NCI-H510A (cell line): ENCODE data around the gene FAM83B.
"Not testable (repeated sequence)": the region's sequence is repeated elsewhere in the genome, so short reads cannot be mapped to it uniquely, and the experiment has no call there.

Source experiments
- DNase-seq: peaks from one replicate; lab custom pipeline; 2025; lab: John Stamatoyannopoulos, UW

Gene FAM83B

DNA sequence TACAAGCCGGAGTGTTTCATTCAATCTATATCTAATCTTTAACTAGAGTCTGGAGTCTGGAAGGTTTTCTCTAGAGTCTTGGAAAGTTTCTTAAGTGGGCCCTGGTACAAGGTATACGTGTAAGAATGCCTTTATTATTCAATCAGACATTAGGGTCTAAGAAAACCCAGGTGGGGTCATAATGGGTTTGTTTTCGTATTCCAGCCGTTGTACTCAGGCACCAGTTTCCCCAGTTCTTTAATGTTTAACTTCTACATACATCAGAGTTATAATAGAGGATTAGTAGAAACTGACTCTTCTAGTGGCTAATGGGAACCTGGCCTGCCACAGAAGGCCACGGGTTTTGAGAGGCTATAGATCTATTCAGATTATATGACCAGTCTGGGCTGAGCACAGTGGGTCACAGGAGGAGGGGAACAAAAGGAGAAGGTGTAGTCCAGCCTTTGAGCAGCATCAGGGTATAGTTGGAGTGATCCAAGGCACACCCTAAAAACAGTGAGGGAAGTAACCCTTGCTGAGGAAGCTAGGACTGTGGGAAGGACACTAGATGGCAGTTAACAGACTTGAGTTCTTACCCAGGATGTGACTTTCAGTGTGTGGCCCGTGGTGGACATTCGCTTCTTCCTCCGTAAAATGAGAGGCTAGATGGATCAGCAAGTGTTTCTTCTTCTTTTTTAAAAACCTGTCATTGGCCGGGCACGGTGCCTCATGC, 15.5 kb downstream of the FAM83B start:
- no peak for DNase-seq

DNA sequence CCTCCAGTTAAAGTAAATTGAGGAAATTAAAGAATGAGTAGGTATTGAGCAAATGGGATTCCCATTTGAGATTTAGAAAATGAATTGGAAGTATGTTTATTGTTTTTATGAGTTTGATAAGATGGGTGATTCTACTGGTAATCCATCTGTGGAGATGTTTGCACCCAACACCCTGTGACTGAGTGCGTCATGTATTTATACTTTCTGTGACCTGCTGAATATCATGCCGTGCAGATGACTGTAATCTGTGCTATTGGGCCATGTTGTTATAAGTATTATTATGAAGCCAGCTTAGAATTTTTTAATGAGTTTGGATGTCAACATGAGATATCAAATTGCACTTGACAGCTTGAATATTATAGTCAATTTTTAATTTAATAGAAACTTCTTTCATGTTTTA, 17.7 kb downstream of the FAM83B start:
- no peak for DNase-seq

DNA sequence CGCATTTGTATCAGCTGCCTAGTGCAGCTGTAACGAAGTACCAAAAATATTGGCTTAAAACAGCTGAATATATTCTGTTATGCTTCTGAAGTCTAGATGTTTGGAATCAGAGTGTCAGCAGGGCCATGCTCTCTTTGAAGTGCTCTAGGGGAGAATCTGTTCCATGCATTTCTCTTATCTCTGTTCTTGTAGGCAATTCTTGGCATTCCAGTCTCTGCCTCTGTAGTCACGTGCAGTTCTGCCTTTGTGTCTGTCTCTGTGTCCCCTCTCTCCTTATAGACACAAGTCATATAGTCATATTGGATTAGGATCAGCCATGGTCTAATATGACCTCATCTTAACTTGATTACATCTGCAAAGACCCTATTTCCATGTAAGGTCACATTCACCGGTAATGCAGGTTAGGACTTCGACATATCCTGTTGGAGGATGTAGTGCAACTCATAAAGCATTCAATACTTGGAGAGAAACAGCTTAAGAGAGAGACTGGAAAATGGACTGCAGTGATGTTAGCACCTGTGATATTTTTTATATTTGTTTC, 18.6 kb downstream of the FAM83B start:
- DNase-seq: no peak

DNA sequence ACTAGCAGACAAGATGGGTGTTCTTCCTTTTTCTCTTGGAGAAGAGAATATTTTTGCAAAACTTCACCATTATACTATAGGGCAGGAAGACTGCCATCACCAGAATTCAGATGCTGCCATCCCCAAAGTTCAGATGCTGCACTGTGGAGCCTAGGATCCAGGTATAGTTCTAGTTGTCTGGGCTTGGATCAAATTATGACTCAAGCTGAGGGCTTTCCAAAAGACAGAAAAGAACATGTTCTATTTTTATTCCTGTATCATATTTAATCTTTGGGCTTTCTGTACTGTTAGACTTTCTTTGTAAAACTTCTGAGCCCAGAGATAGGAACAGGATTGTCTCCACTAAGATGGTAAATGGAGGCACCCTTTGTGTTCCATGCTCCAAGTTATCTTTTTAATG, 22.0 kb downstream of the FAM83B start:
- no peak for DNase-seq

DNA sequence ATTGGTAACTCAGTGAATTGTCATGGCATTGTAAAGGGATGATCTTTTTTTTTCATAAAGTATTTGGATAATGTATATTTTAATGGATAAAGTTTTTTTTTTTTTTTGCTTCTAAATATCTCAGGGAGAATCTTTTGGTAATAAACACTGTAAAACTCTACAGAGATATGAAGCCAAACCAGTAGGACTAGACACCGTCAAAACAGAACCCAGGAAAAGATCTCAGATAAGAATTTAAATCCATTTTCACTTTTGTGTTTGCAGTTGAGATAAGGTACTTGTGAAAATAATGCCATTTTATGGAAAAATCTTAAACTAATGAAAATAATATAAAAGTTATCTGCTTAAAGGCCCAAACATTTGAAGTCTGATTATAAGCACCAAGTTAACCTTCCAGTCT, 27.0 kb downstream of the FAM83B start:
- no peak for DNase-seq

DNA sequence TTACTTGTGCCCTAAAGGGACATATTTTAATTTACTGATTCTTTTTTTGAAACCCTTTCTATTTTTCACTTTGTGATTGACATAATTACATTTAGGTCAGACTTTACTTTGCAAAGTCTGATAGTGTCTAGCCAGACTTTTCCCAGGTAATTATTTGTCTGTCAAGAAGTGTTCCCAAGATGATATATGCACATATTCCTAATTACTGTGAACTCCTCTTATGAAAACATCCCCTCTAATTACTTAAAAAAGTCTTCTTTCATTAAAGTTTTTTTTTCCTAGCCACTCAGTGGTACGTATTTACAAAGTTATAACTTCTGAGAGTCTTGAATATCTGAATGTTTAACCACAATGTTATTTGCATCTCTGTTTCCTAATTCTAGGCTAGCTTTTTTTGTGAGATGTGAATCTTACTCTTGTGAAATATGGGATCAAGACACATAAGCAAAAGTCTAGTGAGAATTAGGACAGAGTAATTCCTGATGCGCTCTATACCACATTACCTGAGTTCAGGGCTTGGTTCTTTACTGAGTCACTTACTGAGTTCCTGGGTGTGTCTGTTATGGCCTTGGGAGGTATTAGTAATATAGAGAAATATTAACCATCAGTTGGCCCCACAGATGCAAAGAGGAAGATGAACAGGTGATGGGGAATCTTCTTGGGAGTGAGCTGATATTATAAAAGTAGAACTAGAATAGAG, 27.9 kb downstream of the FAM83B start:
- DNase-seq: no peak

DNA sequence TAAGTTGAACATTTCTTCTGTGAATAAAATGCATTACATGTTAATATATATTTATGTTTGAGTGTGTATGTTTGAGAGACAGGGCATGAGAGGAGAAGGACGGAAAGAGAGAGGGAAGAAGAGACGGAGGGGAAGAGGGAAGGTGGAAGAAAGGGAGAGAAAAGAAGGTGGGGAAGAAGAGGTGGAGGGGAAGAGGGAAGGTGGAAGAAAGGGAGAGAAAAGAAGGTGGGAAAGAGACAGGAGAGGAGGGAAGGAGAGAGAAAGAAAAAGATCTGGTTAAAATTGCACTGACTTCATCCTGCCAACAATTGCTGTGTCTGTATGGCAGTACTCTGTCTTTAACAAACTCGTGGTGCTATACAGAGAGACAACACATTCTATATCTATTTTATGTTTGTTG, 29.0 kb downstream of the FAM83B start:
- no peak for DNase-seq

DNA sequence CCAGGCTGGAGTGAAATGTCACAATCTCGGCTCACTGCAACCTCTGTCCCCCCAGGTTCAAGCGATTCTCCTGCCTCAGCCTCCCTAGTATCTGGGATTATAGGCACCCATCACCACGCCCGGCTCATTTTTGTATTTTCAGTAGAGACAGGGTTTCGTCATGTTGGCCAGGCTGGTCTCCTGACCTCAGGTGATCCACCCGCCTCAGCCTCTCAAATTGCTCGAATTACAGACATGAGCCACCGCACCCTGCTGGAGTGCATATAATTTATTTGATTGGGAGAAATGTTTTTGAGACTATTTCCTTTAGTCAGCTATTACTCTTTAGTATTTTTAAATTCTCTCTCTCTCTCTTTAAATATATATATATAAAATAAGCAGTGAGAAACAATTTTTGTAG, 29.8 kb downstream of the FAM83B start:
- DNase-seq: no peak

DNA sequence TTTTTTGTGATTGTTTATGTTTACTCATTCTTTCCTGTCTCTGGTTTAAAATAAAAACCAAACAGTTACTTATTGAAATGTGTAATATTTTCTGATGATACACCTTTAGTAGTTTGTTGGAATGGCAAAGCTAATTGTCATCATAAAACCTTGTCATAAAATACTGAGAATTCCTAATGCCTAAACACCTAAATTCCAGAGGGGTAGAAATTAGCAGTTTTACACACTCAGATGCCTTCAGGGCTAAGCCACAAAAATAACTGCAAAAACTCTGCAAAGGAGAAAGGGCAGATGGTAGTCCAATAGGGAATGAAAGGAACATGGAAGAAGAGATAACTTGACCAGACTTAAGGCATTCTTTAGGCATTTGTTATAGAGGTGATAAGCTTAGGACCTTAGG, 30.3 kb downstream of the FAM83B start:
- DNase-seq: no peak

DNA sequence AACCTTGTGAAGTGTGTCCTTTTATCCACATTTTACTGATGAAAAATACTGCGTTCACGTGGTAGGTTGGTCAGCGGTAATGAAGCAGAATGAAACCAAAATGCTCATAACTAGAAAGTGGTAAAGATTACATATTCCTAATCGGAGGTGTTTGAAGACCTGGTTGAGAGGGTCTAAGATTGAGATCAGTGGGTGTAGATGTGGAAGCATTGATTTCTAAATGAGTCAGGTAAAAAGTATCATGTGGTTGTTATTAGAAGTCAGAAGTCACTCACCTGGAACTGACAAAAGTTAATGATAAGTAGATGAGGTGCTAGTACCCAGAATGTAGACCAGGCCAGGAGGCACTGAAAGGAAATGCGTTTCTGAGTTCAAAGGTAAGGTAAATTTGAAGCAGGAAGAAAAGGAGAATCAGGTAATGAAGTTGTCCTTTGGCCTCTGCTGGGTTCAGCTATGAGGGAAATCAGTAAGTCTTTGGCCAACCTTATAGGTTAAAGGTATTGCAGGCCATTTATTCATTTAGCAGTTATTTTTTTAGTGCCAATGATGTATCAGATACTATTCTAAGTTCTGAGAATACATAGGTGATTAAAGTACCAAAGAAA, 31.2 kb downstream of the FAM83B start:
- no peak for DNase-seq

DNA sequence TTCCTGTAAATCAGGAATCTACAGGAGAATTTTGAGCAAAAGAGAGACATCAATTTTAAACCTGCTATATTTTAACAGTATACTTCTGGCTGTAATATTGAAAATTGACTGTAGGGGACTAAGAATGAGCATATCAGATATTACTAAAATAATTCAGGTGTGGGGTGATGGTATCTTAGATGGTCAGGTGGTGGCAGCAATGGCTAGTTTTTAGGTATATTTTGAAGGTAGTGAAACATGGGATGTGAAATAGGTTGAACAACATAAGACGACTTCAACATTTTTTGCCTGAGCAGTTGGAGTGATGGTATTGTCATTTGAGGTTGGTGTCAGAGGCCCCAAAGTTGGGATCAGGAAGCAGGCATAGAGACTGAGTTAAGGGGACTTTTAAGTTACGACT, 32.1 kb downstream of the FAM83B start:
- DNase-seq: no peak

DNA sequence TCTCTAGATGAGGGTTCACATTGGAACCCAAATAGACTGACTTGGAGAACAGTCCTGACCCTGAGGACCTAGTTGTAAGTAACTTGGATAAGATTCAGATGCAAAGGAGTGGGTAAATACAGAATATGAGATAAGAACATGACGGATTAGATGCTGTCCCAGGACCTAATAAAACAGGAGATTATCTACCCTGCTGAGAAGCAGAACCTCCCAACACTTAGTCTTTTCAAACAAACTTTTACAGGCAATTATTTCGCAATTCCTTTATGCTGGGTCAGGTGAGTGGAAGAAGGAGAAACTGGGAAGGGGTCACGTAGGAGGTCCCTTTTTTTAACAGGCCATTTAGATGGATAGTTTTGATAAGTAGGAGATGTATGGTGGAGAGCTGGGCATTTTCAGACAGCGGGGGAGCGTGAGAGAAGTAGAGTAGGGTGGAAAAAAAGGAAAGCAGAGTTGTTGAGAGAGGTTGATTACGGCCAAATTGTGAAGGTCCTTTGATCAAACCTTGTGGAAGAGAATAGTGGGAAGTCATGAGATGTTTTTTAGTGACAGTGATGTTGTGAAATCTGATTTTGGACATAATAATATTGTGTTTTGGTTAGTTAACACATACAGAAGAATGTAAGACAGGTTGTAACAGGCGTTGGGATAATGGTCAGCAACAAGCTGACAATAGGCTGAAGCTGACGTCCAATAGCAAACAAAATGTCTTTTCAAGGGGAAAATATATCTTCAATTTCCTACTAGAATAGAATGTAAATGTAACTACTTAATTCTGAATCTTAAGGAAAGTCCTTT, 32.8 kb downstream of the FAM83B start:
- DNase-seq: no peak

DNA sequence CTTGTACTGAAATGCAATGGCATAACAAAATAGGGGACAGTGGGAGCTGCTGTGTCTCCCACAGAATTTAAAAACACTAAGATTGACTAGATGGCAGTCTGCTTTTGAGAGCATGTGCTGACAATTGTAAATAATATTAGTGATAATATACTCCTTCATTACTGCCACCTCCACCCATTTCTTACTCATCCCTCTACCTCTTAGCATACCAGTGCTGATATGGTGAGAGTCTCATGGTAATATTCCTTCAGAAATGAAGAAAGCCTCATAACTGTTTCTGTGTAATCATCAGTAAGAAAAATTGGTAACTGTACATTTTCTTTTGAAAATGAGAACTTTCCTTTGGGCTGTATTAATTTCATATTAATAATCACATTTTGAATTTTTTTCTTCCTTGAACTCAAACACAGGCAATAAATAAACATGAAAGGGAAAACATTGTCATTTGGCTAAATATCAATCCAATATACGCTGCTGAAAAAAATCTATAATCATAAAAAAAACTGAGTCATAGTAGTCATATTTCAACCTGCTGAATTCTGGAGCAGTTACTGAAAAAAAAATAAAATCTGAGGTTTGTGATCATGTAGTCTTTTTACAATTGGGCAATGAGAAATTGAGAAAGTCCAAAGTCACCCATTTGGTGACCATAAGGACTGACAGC, 34.6 kb downstream of the FAM83B start:
- no peak for DNase-seq

DNA sequence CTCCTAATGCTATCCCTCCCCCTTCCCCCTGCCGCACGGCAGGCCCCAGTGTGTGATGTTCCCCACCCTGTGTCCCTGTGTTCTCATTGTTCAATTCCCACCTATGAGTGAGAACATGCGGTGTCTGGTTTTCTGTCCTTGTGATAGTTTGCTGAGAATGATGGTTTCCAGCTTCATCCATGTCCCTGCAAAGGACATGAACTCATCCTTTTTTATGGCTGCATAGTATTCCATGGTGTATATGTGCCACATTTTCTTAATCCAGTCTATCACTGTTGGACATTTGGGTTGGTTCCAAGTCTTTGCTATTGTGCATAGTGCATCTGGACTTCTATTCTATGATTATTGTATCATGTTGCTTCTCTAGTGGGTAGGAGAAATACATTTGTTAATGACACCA, 35.3 kb downstream of the FAM83B start:
- not testable (repeated sequence) for DNase-seq

DNA sequence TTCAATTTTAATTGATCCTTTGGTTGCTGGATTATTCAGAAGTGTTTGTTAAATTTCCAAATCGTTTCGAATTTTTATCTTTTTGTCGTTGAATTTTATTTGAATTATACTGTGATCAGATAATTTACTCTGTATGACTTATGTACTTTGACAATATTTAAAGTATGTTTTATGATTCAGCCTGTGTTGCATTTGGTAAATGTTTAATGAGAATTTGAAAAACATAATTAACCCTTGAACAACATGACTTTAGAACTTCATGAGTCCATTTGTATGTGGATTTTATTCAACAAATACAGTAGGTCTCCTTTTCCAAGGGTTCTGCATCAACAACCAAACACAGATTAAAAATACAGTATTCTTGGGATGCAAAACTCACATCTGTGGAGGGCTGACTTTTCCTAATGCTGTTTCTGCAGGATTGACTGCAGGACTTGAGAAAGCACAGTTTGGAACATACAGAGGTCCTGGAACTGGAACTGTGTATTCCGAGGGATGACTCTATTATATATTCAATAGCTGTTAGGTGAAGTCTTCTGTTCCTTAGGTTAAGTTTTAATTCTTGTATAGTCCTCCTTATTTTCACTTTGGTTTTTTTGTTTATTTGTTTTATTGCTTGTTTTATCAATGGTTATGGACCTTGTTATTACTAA, 40.5 kb downstream of the FAM83B start:
- no peak for DNase-seq

DNA sequence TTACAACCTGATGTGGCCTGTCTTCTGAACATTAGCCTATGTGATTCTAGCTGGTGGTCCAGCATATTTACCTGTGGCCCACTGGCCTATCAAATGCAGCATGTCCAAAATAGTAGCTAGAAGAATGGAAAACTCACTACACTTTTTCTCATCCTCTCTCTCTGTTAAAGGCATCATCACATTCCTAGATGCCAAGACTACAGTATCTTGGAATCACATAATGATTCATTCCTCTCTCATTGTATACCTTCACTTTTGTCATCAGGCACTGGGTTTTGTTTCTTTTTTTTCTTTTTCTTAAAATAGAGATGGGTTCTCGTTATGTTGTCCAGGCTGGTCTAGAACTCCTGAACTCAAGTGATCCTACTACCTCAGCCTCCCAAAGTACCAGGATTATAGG, 45.0 kb downstream of the FAM83B start:
- no peak for DNase-seq

DNA sequence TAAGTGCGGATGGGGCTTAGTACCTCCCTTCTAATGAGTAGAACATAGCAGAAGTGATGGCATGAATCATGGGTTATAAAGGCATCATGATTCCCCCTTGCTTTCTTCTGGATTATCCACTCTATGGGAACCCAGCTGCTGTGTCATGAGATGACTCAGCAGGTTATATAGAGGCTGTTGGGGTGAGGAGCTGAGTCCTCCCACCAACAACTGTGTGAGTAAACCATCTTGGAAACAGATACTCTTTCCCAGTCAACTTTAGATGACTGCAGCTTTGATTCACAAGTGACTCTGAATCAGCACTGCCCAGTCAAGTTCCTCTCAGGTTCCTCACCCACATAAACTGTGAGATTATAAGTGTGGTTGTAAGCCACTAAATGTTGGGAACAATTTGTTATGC, 46.3 kb downstream of the FAM83B start:
- no peak for DNase-seq

DNA sequence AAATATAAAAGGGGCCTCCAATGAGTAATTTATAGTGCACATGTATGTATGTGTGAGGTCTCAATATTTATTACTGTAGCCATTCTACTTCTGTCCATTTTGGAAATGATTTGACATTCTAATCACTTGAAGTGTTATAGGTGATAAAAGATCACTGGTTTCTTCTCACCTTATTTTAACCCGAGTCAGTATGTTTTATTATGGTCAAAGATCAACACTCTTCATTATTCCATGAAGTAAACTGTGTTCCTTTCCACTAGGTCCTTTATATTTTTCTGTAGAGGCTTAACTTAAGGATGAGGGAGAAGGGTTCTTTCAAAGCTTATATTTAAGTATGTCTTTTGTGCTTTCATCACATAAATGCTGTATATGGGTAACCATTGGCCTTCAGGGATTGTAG, 47.2 kb downstream of the FAM83B start:
- DNase-seq: no peak

DNA sequence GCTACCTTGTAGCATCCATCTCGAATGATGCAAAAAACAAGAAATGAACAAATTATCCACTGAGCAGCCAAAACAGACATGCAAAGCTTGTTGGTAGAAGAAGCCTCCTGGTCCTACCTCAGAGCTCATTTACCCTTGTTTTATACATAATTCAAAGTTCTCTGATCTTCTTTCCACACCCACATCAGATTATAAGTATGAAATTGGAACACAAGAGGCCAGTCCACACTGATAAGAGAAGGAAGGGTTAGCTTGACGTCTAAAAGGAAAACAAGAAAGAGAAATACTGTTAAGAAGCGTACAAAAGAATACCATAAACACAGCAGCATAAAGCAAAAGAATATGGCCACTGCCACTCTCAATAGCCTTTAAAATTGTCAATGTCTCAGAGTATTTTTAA, 49.7 kb downstream of the FAM83B start:
- no peak for DNase-seq

DNA sequence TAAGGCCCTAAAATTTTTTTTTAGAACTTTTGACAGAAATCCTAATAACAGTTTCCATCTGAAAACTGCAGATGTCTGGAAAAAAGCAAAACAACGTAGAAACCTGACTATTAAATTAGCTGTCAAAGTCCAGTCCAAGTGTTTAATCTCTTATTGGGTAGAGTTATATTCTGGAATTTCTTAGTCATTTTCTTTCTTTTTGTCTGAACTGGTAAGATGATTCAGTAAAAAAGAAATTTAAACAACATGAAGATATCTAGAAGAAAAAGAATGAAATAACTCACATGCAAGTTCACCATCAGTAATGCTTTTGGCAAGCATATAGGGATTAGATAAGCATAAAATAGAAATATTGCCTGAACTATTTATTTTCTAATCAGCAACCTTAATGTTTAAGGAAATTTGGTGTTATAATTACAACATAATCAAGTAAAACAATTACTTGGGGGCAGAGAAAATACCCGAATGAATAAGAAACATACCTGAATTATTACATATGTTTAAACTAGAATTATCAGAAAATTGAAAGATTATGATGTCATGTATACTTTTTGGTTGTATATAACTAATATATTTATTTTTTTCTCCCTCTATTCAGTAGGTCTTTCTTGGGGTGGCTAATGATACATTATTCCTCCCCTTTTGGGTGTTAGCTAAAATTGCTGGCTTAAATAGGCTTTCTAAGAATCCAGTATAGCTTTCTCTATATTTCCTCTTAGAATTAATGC, 51.1 kb downstream of the FAM83B start:
- DNase-seq: no peak

DNA sequence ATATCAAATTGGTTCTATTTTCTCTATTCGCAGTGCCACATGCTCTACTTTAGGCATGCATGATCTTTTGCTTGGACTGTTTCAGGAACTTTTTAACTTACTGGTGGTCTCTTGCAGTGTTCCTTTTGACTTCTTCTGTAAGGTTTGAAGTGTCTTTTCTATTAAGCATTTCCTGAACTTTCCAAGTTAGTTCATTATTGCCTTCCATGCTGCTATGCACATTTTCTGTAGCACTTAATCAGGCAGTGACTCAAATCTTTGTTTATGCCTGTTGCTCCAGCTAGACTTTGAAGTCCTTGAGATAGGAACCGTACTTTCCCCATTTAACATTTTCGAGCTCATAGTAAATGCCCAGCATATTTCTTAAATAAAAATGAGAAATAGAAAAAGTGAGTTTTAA, 52.2 kb downstream of the FAM83B start:
- no peak for DNase-seq
